HL-60 (cell line): Measurements from ENCODE around the gene RIN3.
A peak's percentile ranks its signal among the peaks of the same experiment; 100 is the strongest.

Experiments used
- DNase-seq, 2 experiments: peaks; one replicate each; pipeline ENCODE4 v3.0.0-alpha.2; 2010 to 2020; ENCODE audit warnings: low read depth in 1 of 2, low spot score in 1 of 2
- H3K27ac ChIP-seq: fragments of 250-450 bp; sonication (Bioruptor Pico); replicated peaks from 2 replicates; pipeline ENCODE4 v1.5.1; 2020; ENCODE audit warnings: mild to moderate bottlenecking, moderate library complexity
- H3K27me3 ChIP-seq: fragments of 250-450 bp; sonication (Bioruptor Pico); 2 replicates; pipeline ENCODE4 v1.5.1; 2021; ENCODE audit warnings: mild to moderate bottlenecking, moderate library complexity; ENCODE audit not compliant: insufficient read depth, poor library complexity, severe bottlenecking
- H3K4me3 ChIP-seq: replicated peaks from 2 replicates; pipeline ENCODE4 v1.5.1; 2011; ENCODE audit warnings: mild to moderate bottlenecking, control low read depth, low read length; ENCODE audit not compliant: insufficient read depth
- GABPA ChIP-seq: IDR thresholded peaks from 2 replicates; pipeline ENCODE4 v1.6.1; 2012; ENCODE audit warnings: low read depth
- POLR2AphosphoS5 ChIP-seq: IDR thresholded peaks from 2 replicates; pipeline ENCODE4 v1.6.1; 2012; ENCODE audit warnings: low read depth
- SPI1 ChIP-seq: IDR thresholded peaks from 2 replicates; pipeline ENCODE4 v1.6.1; 2012; ENCODE audit warnings: low read depth, mild to moderate bottlenecking, borderline replicate concordance
- TF ChIP-seq, protein P1 (sequence below): IDR thresholded peaks from one replicate; pipeline ENCODE4 v1.5.1; 2011; ENCODE audit warnings: low read length, control low read depth, inconsistent platforms; ENCODE audit not compliant: insufficient read depth
- TF ChIP-seq, protein P2 (sequence below): IDR thresholded peaks from 2 replicates; pipeline ENCODE4 v1.6.1; 2012; ENCODE audit warnings: low read depth; ENCODE audit not compliant: insufficient replicate concordance

The RIN3 gene

DNA sequence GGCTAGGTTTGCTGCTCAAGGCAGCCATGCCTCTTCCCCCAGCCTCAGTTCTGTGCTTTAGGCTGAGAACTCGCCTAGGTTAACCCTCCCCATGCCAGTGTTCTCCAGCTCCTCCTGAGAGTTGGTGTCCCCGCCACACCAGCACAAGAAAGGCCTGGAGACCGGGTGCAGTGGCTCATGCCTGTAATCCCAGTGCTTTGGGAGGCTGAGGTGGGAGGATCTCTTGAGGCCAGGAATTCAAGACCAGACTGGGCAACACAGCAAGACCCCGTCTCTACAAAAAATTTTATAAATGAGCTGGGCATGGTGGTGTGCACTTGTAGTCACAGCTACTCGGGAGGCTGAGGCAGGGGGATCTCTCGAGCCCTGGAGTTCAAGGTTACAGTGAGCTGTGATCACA is 10.2 kb downstream of the RIN3 start:
- H3K27me3 ChIP-seq: no peaks in the 10 kb centered on the region
- H3K27ac ChIP-seq: peak overlapping the region; percentile 71
- DNase-seq: no peak
- TF ChIP-seq, protein P1, sequence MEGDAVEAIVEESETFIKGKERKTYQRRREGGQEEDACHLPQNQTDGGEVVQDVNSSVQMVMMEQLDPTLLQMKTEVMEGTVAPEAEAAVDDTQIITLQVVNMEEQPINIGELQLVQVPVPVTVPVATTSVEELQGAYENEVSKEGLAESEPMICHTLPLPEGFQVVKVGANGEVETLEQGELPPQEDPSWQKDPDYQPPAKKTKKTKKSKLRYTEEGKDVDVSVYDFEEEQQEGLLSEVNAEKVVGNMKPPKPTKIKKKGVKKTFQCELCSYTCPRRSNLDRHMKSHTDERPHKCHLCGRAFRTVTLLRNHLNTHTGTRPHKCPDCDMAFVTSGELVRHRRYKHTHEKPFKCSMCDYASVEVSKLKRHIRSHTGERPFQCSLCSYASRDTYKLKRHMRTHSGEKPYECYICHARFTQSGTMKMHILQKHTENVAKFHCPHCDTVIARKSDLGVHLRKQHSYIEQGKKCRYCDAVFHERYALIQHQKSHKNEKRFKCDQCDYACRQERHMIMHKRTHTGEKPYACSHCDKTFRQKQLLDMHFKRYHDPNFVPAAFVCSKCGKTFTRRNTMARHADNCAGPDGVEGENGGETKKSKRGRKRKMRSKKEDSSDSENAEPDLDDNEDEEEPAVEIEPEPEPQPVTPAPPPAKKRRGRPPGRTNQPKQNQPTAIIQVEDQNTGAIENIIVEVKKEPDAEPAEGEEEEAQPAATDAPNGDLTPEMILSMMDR: no peak
- TF ChIP-seq GABPA (no peak), SPI1 (no peak)
- H3K4me3 ChIP-seq: no peak overlapping the region

DNA sequence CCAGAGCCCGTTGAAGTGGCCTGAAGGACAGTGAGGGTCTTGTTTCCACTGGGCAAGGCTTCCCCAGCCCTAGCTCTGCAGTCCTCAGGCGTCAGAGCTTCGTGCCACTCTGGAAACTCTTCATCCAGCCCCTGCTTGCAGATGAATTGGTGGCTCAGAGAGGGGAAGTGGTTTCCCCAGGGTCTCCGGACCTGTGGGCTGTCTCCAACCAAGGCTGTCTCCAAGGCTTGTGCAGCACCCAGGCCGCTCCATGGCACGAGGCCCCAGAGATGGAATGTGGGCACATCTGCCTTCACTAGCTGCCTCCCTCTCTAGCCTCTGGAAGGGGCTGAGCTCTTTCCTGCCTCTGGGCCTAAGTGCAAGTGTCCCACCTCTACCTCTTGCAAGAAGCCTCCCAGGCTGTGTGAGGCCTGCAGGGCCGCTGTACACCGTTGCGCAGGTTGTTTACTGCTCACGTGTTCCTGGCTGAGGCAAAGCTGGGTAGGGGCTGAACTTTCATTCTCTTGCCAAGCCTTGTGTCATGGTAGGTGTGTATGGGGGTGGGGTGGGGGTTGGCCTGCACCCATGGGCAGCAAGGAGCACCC is 11.1 kb downstream of the RIN3 start:
- peak in 1 of 2 experiments; percentile 90 for DNase-seq
- no peaks in the 10 kb centered on the region for H3K27me3 ChIP-seq
- H3K4me3 ChIP-seq: no peak overlapping the region
- H3K27ac ChIP-seq: peak overlapping the region; percentile 71
- TF ChIP-seq, protein P1: no peak
- peak; percentile 96 for TF ChIP-seq SPI1

DNA sequence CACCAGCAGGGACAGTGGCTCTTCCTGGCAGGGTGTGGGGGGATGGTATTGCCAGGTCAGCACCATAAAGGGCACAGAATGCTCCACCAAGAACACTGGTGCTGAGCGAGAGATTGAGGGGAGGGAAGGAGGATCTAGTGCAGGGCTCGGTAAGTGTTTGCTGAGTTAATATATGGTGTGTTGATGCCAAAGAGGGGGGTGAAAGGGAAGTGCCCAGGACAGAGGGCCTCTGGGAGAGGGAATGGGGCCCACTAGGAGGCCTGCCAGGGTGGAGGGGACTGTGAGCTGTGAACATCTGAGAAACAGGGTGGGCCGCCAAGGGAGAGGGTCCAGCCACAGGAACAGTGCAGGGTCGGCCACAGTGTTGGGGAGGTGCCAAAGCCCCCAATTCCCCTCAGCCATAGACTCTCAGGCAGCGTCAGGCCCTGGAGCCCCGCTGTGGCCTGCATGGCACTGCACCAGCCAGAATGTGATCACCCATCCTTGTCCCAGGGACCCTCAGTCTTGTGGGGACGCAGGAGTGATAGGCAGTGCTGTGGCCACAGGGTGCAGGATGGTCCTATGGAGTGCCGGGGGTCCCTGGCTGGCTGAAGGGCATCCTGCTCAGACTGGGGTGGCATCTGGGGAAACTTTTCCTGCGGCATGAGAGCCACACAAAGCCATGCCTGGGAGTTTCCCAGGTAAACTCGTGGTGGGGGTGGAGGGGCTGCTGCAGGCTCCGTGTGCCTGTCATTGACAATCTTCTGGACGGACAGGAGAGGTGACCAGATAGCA is 11.9 kb downstream of the RIN3 start:
- peak; percentile 67; the same call in 1 of the 2 replicates for TF ChIP-seq SPI1
- TF ChIP-seq, protein P1: no peak
- TF ChIP-seq GABPA: no peak
- DNase-seq: peak in 1 of 2 experiments; percentile 50
- H3K4me3 ChIP-seq: no peak overlapping the region

DNA sequence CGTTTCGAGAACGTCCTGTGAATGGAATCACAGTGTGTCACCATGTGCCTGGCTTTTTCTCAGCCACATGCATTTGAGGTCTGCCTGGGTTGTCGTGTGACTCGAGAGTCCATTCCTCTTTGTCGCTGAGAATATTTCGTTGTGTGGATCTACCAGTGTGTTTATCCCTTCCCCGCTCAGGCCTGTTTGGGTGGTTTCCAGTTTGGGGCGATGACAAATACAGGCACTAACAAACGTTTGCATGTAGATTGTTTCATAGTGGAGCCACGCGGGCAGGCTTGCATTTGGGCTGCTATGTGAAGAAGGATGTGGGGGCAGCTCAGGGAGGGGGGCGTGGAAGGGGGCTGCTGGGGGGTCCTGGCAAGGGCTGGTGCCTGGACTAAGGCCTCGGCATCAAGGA is 14.1 kb downstream of the RIN3 start:
- Histone ChIP-seq H3K27me3 (no peaks in the 10 kb centered on the region), H3K4me3 (no peak overlapping the region), H3K27ac (no peak overlapping the region)
- no peak for DNase-seq
- TF ChIP-seq, protein P2, sequence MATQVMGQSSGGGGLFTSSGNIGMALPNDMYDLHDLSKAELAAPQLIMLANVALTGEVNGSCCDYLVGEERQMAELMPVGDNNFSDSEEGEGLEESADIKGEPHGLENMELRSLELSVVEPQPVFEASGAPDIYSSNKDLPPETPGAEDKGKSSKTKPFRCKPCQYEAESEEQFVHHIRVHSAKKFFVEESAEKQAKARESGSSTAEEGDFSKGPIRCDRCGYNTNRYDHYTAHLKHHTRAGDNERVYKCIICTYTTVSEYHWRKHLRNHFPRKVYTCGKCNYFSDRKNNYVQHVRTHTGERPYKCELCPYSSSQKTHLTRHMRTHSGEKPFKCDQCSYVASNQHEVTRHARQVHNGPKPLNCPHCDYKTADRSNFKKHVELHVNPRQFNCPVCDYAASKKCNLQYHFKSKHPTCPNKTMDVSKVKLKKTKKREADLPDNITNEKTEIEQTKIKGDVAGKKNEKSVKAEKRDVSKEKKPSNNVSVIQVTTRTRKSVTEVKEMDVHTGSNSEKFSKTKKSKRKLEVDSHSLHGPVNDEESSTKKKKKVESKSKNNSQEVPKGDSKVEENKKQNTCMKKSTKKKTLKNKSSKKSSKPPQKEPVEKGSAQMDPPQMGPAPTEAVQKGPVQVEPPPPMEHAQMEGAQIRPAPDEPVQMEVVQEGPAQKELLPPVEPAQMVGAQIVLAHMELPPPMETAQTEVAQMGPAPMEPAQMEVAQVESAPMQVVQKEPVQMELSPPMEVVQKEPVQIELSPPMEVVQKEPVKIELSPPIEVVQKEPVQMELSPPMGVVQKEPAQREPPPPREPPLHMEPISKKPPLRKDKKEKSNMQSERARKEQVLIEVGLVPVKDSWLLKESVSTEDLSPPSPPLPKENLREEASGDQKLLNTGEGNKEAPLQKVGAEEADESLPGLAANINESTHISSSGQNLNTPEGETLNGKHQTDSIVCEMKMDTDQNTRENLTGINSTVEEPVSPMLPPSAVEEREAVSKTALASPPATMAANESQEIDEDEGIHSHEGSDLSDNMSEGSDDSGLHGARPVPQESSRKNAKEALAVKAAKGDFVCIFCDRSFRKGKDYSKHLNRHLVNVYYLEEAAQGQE: no peak
- no peak for TF ChIP-seq GABPA
- no peak for TF ChIP-seq POLR2AphosphoS5
- no peak for TF ChIP-seq SPI1
- TF ChIP-seq, protein P1: no peak

More for the DNA sequence above, 11.9 kb downstream of the RIN3 start:
- peak overlapping the region; percentile 71 for H3K27ac ChIP-seq
- H3K27me3 ChIP-seq: no peaks in the 10 kb centered on the region
